Spleen (tissue), 7 donors: Measurements from ENCODE around the gene HHAT.

Experiments used
- POLR2AphosphoS5 ChIP-seq, 3 donors: sonication (generic); formaldehyde crosslinking; IDR thresholded peaks; one replicate each; pipeline ENCODE4 v1.5.1; 2017; ENCODE audit warnings: antibody characterized with exemption in 3 of 3
- TF ChIP-seq, protein P1 (sequence below), 11 experiments: fragments of 200-600 bp in 7 of 11; fragments of 450-650 bp in 4 of 11; sonication (generic) in 4 of 11; IDR thresholded peaks in 8 of 11; conservative IDR thresholded peaks in 3 of 11; 1 replicate in 7 of 11; 2 replicates in 4 of 11; pipeline versions ENCODE4 v1.4.0 to v1.8.0; 2016 to 2021; ENCODE audit warnings: antibody characterized with exemption in 11 of 11, inconsistent platforms in 4 of 11, mild to moderate bottlenecking in 1 of 11
- donor health status: DM: no; HTN: no; CAD: no; lungs with moderate emphysema.
- donor health status: DM: no; HTN: no; CAD: no.
- donor health status: DM: no; HTN: no; CAD: no.

DNA sequence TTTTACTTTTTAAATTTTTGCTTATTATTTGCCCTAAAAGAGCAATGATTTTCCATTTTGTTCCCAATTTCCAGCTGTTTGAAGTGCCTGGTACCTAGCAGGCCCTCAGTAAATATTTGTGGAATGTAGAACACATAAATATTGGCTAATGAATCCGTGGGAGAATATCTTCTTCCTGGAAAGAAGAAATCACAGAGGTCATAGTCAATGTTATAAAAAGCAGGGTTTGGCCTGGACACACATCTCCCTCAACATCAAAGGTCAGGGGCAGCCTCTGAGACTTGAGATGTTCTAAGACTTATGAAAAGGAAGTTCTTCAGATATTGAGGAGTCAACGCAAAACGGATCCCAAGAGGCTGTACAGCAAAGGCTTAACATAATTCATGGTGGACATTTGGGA lies 358.1 kb downstream of the HHAT start:
- TF ChIP-seq, protein P1, sequence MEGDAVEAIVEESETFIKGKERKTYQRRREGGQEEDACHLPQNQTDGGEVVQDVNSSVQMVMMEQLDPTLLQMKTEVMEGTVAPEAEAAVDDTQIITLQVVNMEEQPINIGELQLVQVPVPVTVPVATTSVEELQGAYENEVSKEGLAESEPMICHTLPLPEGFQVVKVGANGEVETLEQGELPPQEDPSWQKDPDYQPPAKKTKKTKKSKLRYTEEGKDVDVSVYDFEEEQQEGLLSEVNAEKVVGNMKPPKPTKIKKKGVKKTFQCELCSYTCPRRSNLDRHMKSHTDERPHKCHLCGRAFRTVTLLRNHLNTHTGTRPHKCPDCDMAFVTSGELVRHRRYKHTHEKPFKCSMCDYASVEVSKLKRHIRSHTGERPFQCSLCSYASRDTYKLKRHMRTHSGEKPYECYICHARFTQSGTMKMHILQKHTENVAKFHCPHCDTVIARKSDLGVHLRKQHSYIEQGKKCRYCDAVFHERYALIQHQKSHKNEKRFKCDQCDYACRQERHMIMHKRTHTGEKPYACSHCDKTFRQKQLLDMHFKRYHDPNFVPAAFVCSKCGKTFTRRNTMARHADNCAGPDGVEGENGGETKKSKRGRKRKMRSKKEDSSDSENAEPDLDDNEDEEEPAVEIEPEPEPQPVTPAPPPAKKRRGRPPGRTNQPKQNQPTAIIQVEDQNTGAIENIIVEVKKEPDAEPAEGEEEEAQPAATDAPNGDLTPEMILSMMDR (IDR thresholded peaks at IDR 0.05 in 8 of 11, conservative IDR thresholded peaks at IDR 0.05 in 3 of 11), result no peak
- TF ChIP-seq POLR2AphosphoS5 (IDR thresholded peaks at IDR 0.05), result no peak
